ENCODE data around the gene RPS6KB2. TPM values are rescaled to one million over a fixed set of nuclear protein-coding genes. Genes with fewer than 3 reads are reported as not detected.

Gene RPS6KB2
- total RNA-seq, 1 experiment from 2014 or later = 23.6 TPM

DNA sequence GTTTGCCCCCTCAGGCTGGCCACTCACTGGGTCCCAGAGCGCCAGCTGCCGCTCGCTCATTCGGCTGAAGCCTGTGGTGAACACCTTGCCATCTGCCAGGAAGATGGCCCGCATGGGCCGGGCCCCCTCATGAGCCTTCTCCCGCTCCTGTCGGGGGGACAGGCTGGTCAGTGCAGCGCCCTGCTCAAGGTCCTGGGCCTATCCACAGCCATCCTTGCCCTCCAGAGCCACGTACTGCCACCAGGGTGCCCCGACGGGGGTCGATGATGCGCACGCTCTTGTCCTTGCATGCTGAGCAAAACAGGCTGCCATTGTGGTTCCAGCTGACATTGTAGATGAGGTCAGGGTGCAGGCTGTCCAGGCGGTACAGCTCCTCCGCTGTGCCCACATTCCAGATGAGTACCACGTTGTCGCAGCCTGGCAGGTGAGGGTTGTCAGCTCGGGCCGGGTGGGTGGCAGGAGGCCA, 12.8 kb downstream of the RPS6KB2 start:
- no peak for DNase-seq (ENCODE audit: extremely low read depth, low read depth)

DNA sequence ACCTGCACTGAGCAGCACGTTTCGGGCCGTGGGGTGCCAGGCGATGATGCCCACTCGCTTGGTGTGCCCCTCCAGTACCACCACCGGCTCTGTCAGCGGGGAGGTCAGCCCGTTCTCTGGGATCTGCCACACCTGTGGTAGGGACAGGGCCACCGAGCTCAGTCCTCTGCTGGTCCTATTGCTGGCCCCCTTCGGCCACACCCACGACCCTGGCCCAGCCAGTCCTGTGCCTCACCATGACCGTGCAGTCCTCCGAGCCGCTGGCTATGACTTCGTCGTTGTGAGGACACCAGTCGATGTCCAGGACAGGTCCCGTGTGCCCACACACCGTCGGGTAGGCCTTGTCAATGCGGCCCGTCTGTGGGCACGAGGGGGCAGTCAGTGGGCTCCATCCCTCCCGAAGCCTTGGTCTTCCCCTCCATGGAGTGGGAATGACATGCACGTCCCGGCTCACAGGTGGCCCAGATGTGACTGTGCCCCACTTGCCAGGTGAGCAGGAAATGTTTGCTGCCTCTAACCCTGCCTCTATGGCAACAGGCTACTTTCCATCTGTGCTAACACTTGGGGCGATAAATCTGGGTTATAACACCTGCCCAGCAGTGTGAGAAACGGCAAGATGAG, 13.5 kb downstream of the RPS6KB2 start:
- DNase-seq (ENCODE audit: extremely low read depth, low read depth) = no peak

DNA sequence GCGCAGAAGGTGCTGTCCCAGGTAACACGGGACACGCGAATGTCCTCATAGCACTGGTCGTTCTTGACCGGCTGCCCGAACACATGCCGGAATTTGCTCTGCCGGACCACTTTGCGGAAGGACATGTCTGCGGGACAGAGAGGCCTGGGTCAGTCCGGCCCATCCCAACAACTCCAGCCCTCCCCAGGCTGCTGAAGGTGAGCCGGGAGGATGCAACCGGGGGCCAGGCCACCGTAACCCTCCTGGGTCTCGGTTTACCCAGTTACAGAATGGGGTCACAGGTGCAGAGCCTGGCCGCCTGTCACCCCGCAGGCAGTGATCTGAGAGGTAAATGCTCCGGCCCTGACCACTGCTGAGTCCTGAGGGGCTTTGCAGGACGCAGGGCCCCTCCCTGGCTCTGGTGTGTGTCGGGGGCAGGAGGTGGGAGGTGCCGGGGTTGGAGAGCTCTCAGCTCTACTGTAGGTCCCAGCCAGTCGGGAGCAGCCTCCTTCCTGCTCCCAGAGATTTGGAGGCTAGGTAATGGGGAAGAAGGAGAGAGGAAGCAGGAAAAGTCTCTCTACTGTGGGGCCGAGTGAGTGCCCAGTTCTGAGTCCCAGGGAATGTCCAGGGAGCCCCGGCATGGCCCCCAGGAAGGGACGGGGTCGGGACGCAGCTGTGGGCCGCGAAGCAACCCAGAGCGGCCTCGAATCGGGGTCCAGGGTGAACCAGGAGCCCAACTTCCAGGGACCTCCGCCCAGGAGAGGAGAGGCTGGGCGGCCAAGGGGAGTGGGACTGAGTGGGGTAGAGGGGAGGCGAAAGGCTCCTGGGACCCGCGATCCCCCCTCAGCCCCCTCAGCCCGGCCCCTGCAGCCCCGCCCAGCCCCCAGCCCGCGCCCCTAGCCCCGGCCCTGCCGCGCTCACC, 14.5 kb downstream of the RPS6KB2 start:
- DNase-seq (ENCODE audit: extremely low read depth, low read depth) = no peak

DNA sequence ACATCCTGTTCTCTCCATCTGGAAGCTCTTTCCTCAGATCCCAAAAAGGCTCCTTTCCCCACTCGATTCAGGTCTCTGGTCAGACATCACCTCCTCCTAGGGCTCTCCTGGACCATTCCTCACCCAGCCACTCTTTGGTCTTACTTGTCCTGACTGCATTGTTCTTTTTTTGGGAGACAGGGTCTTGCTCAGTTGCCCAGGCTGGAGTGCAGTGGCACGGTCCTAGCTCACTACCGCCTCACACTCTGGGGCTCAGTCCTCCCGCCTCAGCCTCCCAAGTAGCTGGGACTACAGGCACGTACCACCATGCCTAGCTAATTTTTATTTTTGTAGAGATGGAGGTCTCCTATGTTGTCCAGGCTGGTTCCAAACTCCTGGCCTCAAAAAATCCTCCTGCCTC, 17.2 kb downstream of the RPS6KB2 start:
- no peak for DNase-seq (ENCODE audit: extremely low read depth, low read depth)

DNA sequence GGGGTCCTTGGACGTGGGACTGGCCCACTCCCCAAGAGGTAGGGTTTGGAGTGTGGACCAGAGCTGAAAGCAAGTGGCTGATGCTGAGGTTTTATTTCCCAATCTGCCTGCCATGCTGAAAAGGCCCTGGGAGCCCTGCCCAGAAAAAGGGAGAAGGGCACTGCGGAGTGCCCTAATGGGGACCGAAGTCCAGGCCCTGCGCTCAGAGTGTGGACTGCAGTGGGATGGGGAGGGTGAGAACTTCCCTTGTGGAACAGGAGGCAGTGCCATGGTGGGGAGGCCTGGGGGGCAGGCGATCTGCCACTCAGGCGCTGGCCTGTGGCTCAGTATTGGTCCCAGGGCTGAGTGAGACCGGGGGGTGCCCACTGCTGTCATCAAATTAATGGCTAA, 19.9 kb downstream of the RPS6KB2 start:
- DNase-seq (ENCODE audit: extremely low read depth, low read depth) = no peak

DNA sequence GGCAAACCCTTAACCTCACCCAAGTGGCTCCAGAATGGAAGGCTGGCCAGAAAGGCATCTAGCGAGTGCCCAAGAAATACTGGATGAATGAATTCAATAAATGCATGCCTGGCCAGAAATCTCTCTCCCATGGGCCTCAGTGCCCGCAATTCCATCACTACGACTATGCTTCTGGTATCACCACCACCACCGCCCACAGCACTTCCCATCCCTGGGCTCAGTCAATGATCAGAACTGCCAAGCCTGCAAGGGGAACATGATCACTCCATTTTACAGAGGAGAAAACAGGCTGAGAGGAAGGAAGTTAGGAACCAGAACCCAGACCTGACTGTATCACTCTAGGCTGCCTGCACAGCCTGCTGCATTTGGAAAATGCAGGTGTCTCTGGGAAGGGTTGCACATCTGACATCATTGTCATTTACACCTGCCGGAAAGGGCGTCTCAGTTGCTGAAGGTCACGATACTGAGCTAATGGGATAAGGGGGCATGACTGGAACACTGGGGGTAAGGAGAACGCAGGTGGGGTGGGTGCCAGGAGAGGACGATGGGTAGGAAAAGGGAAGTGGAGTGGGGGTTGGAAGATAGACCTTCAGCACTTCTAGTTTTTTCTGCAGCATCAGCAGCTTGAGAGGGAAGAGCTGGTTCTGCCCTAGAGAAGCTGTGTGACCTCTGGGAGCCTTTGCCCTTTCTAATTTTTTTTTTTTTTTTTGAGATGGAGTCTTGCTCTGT, 21.0 kb downstream of the RPS6KB2 start:
- no peak for DNase-seq (ENCODE audit: extremely low read depth, low read depth)

DNA sequence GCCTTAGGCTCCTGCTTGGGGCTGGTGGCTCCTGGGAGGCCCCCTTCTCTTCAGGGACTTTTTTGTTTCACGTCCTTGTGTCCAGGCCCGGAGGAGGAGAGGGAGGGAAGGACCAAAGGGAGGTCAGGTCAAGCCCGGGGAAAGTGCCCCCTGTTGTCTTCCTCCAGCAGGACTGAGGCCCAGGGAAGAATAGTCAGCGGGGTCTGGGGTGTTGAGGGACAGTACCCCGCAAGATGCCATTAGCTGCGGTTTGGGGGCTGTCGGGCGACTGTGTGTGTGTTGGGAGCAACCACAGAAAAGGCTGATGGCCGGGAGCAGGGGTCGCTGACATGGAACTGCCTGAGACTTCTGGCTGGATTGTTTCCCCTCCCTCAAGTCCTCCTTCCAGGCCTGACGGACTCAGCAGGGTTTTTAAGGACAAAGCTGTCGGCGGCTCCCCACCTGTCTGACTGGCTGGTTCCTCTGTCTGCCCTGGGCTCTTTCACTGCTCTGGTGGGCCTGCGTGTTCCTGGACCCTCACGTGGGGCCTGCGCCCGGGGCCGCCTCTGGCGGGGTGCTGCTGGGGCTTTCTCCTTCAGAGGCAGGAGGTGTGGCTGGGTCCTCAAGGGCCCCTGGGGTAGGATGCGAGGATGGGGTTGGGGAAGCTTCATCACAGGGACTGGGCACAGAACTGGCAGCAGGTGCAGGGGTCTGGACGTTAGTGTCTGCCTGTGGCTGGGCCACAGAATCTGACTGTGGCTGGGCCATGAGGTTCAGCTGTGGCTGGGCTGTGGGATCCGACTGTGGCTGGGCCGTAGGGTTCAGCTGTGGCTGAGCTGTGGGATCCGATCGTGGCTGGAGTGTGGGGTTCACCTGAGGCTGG, 22.7 kb downstream of the RPS6KB2 start:
- no peak for DNase-seq (ENCODE audit: extremely low read depth, low read depth)

DNA sequence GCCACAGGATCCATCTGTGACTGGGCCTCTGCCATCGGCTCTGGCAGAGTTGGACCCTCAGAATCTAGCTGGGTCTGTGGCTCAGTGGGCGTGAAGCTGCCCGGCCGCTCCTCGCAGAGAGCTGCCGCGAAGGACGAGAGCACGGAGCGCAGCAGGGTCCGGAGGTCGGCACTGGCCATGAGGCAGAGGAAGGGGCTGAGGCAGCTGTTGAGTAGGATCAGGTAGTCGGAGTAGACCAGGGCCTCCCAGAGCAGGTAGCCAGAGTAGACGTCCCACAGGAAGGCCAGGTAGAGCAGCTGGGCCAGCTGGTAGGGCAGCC, 23.3 kb downstream of the RPS6KB2 start:
- DNase-seq (ENCODE audit: extremely low read depth, low read depth) = no peak

DNA sequence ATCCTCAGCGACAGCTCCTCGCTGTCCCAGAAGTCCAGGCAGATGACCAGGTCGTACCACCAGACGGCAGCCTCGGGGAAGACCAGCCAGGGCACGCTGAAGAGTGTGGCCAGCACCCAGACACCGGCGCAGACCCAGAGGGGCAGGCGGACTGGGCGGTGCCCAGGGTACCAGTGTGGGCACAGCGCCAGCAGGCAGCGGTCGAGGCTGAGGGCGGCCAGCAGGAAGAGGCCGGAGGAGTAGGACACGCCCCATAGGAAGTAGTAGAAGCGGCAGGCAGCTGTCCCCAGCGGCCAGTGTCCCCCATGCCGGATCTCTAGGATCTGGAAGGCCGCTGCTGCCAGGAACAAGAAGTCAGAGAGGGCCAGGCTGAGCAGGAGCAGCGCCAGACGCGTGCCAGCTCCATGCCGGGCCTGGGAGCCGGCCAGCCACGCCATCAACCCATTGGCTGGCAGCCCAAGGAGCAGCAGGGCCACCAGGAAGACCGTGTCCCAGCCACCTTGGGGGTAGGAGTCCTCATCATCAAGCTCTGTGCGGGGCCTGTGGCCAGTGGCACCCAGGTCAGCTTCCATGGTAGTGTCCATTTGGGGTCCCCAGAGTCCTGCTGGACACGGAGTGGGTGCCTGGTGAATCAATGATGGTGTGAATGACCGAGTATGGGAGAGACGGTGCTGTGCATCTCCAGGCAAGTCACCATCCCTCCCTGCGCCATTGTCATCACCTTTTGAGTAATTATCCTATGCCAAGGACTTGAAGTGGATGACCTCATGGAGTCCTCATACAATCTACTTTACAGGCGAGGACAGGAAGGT, 24.1 kb downstream of the RPS6KB2 start, which contains the start of gene GPR152:
TSS of gene GPR152 (minus strand) at position 589 of the 812 bp plus-strand sequence. CDS start at position 584, 5 bp downstream.
- DNase-seq (ENCODE audit: extremely low read depth, low read depth) = no peak

DNA sequence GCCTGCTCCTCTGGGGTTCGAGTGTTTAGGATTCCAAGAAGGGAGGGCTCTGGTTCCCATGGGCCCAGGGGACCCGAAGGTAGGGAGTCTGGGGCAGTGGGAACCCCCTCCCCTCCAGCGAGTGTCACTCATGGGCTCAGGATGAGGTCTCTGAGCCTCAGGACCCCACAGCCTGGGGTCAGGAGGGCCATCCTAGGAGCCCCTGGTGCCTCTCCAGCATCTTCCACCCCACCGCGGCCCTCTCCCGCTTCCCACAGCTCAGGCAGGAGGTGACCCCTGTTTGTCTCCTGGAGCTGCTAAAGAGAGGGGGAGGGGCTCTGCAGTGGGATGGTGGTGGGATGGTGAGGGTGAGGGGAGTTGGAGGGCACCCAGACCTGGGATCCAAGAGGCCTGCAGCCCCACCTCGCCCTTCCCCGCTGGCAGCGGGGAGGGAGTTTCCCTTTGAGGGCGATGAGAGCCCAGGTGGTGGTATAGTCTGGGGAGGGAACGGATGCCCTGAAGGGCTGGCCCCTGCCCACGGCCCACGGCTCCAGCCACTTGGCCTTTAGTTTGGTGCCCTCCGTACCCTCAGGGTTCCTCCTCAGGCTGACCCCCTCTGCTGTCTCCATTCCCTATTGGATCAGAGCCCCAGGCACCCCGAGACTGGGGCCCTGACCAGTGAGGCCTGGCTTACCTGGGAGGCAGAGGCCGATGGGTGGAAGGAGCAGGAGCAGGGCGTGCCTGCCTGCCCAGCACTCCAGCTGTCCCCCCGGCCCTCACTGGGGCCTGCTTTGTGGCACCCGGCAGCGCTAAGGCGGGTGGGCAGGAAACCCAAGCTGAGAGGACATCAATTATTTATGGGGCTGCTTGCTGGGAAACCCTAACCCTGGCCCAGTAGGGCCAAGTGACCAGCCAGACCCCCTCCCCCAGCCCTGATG, 25.8 kb downstream of the RPS6KB2 start:
- DNase-seq (ENCODE audit: extremely low read depth, low read depth) = no peak

DNA sequence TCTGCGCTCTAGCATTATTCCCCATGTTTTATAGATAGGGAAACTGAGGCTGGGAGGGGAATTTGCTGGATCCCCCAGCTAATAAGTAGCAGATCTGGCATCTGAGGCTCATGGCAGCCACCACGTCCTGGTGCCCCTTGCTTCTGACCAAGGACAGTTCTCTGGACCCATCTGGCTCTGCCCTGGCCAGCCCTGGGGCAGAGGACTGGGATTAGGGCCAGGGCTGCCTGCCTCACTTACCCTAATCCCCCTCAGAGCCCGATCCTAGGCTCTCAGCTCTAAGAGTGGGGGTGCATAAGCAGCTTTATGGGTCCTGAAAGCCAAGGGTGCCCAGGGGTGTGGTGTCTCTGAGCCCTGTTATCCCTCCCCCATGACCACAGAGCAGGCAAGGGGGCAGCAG, 26.8 kb downstream of the RPS6KB2 start, which contains the start of gene CABP4:
TSS of gene CABP4 (plus strand) at position 301 of the 400 bp plus-strand sequence. CDS start at position 371, 70 bp downstream.
- no peak for DNase-seq (ENCODE audit: extremely low read depth, low read depth)

DNA sequence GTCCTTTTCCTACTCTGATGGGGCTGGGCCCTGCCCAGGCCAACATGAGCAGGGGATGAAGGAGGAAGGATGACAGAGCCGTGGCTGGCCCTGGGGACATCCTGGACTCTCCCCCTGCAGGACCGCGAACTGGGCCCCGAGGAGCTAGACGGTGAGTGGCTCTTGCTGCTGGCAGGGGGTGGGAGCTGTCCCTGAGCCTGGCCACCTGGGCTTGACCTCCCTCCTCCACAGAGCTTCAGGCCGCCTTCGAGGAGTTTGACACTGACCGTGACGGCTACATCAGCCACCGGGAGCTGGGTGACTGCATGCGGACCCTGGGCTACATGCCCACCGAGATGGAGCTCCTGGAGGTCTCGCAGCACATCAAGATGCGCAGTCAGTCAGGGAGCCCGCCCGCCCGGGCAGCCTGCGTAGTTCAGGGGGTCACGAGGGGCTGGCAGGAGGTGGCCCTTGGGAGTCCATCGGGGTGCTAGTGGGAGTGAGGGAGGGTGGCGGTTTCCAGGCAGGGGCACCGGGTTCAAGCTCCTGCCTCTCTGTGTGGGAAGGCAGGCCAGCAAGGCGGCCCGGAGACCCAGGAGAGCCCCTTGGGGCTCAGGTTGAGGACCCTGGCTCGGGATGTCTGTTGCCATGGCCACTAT, 27.9 kb downstream of the RPS6KB2 start:
- DNase-seq (ENCODE audit: extremely low read depth, low read depth) = no peak

DNA sequence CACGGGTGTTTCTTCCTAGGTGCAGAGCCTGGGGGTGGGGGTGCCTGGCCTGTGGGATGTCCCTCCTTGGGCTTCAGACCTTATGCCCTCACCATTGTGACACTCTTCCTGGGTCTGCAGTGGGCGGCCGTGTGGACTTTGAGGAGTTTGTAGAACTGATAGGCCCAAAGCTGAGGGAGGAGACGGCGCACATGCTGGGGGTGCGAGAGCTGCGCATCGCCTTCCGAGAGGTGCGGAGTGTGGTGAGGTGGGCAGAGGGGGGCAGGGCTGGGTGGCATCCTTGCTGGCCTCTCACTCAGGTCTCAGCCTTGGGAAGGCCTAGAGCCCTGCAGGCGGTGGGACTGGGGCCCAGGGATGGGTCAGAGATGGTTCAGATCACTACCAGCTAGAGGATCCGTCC, 29.2 kb downstream of the RPS6KB2 start:
- DNase-seq (ENCODE audit: extremely low read depth, low read depth) = no peak

DNA sequence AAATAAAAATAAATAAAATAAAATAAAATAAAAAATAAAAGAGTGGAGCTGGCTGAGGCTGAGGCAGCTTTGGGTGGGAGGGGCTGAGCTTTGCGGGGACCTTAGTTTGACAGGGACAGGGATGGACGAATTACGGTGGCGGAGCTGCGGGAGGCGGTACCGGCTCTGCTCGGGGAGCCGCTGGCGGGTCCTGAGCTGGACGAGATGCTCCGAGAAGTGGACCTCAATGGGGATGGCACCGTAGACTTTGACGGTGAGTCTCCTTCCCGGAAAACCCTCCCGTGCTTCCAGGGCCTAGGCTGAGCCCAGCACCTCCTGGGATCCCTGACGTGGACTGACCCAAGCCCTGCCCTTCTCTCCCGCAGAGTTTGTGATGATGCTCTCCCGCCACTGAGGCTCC, 30.0 kb downstream of the RPS6KB2 start:
- DNase-seq (ENCODE audit: extremely low read depth, low read depth) = no peak

DNA sequence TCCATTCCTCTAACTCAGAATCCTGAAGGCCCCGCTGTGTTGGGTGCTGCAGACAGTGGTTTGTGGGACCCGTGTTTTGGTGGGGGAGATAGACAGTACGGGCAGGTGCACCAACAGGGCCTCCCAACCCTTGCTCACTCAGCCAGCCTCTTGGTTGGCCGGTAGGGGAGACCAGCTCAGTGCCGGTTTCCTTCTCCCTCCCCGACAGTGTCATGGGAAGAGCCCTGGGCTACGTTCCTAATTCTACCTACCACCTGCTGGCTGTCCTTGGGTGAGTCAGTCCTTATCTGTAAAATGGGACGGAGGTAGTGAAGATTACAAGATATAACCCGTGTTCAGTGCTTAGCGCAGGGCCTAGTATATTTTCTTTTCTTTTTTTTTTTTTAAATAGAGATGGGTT, 34.9 kb downstream of the RPS6KB2 start:
- no peak for DNase-seq (ENCODE audit: extremely low read depth, low read depth)

DNA sequence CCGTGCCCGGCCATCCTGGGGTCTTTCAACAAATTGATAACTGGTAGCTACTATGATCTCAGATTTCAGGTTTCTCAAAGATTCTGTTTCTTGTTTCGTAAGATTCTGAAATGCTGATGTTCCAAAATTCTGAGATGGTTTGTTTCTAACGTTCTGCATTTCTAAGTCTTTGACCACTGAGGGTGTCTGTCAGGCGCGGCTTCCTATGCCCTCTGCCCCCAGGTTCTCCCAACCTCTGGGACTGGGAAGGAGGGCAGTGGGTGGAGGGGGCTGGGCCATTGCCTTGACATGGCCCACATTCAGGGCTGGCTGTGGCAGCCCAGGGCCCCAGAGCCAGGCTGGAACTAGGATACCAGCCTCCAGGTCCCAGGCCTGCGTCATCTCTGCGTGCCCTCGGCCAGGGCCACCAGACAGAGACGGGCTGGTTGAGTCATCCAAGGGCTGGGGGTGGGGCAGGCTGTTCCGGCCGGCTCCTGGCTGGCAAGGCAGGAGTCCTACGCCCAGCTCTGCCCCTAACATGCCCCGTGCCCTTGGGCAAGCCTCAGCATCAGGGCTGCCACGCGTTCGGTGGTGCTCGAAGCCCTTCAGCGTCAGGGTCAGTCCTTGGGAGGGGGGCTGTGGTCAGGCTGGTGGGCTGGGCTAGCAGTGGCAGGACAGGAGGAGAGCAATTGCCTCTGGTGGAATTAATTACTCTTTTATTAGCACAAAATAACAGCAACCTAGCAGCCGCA, 35.6 kb downstream of the RPS6KB2 start:
- peak; percentile 87 for DNase-seq (ENCODE audit: extremely low read depth, low read depth)

All from NCI-H460 (cell line).